GM21515 (cell line): ENCODE data around the gene CPM.

Source experiments
- ATAC-seq: cut with Tn5 transposase; IDR thresholded peaks from one replicate; pipeline ENCODE4 v1.9.1; 2021; ENCODE audit not compliant: unreplicated experiment

Gene CPM

GRCh38 chr12:68932961-68933893, at the start of gene CPM:
CPM (minus strand) TSS chr12:68933171; CDS start chr12:68932837, 334 bp downstream.
- peak; percentile 94 for ATAC-seq

- no peak for ATAC-seq
Observed at GRCh38 chr12:68981516-68981915, 48.5 kb upstream of the CPM start.

- ATAC-seq, result no peak
Observed at GRCh38 chr12:68980476-68981212, 47.7 kb upstream of the CPM start.

DNA sequence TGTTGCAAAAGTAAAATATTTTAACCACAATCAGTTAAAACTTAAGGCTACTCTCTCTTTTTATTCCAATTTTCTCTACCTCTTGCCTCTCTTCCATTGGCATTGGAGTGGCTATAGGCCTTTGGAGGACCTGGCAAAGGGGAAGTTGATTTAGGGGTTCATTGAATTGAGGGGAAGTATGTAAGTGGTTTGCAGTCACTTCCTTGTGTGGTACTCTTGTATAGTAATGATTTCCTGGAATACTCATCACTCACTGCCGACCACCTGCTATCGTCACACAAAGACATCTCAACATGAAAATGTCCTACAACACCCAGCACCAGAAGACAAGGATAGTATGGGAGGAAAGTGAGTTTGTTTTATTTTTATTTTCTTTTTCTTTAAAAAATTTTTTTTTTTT, 45.7 kb upstream of the CPM start:
- ATAC-seq, result no peak

DNA sequence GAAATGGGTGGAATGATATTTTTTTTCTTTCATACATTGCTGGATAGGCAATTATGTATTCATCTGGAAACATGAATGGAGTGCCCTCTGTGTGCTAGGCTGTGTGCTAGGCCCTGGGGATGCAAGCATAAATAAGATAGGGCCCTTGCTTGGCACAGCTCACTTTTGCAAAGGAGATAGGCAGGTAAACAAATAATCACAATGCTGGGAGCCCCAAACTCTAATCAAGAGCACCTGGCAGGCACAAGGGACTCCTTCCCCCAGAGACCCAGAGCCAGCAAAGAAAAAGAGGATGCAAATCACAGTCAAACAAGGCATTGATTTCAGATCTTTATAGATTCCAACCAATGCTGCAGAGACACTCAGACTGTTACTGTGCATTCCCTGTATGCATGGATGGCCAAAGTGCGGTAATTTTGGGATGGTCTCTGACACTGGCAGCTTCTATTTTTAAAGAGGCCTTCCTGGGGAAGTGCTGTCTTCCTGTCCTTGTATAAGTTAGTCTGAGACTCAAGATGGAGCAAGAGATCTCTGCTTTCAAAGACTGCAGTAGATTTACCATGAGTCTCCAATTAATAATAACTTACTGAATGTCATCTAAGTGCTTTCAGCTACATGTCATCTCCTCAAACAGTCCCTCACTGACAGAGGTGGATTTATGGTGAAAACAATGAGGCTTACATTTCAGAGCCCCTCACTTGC, 45.1 kb upstream of the CPM start:
- ATAC-seq, result no peak

- no peak for ATAC-seq
Observed at GRCh38 chr12:68977335-68977734, 44.4 kb upstream of the CPM start.

GRCh38 chr12:68976395-68976841, 43.4 kb upstream of the CPM start:
- no peak for ATAC-seq

- no peak for ATAC-seq
Observed at GRCh38 chr12:68975811-68976210, 42.8 kb upstream of the CPM start.

DNA sequence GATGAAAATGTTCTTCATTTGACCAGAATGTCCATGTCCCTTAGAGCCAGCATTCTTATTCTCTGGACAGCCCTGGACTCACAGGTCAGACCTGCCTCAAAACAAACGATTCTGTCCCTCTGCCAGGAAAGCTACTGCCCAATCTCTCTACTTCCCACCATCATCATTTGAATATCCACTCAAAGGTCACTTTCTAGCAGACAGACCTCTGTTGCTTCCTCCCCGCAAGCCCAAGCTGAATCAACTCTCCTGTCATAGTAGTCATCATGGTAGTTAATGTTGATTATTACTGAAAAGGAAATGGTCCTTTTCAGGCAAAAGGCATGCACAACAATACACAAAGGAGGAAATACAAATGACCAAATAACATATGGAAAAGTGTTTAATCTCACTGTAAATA, 39.6 kb upstream of the CPM start:
- ATAC-seq, result no peak

- ATAC-seq, result no peak
Observed at GRCh38 chr12:68971404-68971803, 38.4 kb upstream of the CPM start.

DNA sequence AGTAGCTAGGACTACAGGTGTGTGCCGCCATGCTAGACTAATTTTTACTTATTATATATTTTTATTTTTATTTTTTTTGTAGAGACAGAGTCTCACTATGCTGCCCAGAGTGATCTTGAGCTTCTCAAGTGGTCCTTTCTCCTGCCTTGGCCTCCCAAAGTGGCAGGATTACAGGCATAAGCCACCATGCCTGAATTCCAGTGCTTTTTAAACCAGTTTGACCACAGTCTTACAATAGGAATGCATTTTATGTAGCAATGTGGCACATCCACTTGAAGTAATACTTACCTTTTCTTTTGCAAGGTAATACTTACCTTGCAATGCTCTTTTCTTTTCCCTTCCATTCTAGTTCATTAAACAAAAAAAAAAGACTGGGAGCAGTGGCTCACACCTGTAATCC, 38.0 kb upstream of the CPM start:
- ATAC-seq, result no peak

DNA sequence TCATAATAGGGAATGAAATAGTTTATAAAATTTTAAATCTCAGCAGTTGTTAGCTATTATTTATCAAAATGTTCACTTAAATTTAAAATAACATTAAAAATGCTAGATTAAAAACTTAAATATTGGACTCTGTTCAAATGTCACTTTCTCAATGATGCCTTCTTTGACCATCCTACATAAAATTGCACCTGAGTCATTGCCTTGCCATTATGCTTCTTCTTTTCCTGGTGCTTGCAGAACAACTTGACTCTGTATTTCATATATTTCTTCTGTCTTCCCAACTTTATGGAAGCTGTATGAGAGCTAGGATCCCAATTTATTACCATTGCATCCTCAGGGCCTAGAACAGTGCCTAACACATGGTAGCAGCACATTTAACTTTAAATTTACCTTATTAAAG, 37.3 kb upstream of the CPM start:
- no peak for ATAC-seq

GRCh38 chr12:68967046-68967445, 34.1 kb upstream of the CPM start:
- no peak for ATAC-seq

DNA sequence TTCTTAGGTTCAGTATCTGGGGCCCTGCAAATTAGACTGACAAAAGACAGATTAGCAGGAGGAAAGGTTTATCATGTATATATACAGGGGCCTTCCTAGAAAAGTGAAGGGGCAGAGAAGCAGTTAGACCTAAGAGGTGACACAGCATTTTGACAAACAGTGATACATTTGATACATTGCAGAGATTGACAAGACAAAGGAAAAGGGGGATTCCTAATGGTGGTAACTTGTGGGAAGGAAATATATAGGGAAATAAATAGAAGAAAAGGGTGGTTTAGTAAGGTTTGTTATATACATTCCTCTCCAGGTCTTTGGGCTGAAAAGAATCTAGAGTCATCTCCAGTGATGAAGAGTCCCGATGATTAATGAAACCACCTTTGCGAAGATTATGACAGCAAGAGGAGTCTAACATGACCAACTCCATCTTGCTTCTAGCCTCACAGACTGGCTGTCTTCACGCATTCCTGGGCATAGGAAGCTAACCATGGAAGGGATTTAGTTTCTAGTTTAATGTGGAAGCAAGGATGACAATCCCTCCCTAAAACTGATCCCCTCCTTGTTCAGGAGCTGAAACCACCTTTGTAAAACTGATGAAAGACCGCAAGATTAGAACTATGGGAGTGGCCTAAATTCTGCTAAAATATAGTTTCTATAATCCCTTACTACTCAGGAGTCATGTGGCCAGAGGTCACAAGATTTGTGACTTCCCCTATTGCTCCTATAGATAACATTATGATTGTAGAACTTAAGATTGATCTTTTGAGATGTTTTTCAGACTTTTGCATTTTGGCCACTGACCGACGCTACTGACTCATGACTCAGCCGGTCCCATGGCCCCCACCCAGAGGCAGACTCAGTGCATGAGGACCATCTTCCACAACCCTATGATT, 31.1 kb upstream of the CPM start:
- no peak for ATAC-seq

DNA sequence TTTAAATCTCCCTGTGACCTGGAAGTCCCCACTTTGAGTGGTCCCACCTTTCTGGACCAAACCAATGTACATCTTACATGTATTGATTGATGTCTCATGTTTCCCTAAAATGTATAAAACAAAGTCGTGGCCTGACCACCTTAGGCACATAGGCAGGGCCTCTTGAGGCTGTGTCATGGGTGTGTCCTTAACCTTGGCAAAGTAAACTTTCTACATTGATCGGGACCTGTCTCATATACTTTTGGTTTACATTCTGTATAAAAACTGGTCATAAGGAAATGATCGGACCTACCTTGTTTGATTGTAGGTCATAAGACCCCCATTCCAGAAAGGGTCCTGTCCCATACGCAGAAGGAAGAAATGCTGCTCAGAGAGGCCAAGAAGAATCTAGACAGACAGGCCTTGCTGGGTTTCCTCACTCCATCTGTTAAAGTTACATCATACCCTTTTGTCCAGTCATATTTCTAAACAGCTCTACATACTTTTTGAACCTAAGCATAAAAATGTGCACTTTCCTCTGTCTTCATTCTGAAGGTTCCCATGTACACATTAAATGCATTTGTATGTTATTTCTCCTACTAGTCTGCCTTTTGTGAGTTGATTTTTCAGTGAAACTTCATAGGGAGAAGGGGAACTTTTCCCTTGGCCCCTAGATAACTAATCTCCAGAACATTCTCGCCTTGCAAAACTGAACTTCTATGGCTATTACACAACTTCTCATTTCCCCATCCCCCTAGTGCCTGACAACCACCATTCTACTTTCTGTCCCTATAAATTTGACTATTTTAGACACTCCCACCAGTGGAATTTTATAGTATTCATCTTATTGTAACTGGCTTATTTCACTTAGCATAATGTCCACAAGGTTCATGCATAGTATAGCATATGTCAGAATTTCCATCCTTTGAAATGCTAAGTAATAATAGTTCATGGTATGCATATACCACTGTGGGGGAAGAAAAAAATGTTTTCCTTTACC, 30.2 kb upstream of the CPM start:
- no peak for ATAC-seq

- no peak for ATAC-seq
Observed at GRCh38 chr12:68959891-68960464, 27.0 kb upstream of the CPM start.

DNA sequence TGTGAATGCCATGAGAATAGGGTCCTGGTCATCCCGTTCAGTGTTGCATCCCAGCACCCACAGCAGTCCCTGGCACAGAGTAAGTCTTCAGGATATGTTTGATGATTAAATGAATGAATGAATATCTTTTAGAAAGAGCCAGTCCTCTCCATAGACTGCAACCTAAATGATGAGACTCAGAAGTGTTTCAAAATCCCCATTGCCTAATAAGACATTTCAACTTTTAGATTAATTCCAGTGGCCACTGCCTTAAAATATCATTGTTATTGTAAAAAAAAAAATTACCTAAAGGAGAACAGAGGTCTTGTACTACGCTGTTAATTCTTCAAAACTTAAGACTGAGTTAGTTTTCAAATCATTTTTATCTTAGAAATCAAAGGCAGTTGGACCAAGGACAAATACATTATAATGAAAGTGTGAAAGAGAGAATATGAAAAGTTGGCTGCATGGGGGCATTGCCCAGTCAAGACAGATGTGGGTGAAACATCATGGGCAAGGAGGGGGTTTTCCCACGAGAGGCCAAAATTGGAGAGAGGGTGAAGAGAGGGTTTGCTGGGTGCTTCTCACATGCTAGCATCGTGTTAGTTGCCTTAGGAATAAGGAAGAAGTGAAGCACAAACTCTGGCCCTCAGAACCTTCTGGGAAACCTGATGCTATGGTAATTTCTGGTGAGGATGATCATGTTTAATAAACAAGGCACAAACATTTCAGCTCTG, 26.3 kb upstream of the CPM start:
- no peak for ATAC-seq

GRCh38 chr12:68958322-68958721, 25.4 kb upstream of the CPM start:
- ATAC-seq, result peak; percentile 89
